Measurements from ENCODE around the gene DDX46. TPM values are rescaled to one million over a fixed set of nuclear protein-coding genes. Genes with fewer than 3 reads are reported as not detected.
"Not testable (repeated sequence)": the region's sequence is repeated elsewhere in the genome, so short reads cannot be mapped to it uniquely, and the experiment has no call there.

The DDX46 gene
- total RNA-seq, 1 donor from 2014 or later, result 24.1 TPM

- FAIRE-seq, result no peak
- DNase-seq (ENCODE audit: low spot score in 2 of 2), result no peak
Observed at GRCh38 chr5:134784946-134785620, 26.5 kb downstream of the DDX46 start.

- no peak for FAIRE-seq
- DNase-seq (ENCODE audit: low spot score in 2 of 2), result no peak
Observed at GRCh38 chr5:134787692-134788091, 29.1 kb downstream of the DDX46 start.

GRCh38 chr5:134791580-134791979, 33.0 kb downstream of the DDX46 start:
- FAIRE-seq (no peak), DNase-seq (ENCODE audit: low spot score in 2 of 2) (no peak)

- FAIRE-seq (no peak), DNase-seq (ENCODE audit: low spot score in 2 of 2) (no peak)
Observed at GRCh38 chr5:134792286-134792685, 33.7 kb downstream of the DDX46 start.

GRCh38 chr5:134793111-134793510, 34.5 kb downstream of the DDX46 start:
- no peak for FAIRE-seq

GRCh38 chr5:134794082-134794481, 35.5 kb downstream of the DDX46 start:
- FAIRE-seq, result no peak
- DNase-seq (ENCODE audit: low spot score in 2 of 2), result no peak

More at GRCh38 chr5:134793111-134793510, 34.5 kb downstream of the DDX46 start:
- no peak for DNase-seq (ENCODE audit: low spot score in 2 of 2)

- FAIRE-seq (no peak), DNase-seq (ENCODE audit: low spot score in 2 of 2) (no peak)
Observed at GRCh38 chr5:134794819-134795218, 36.2 kb downstream of the DDX46 start.

GRCh38 chr5:134798468-134798867, 39.9 kb downstream of the DDX46 start:
- DNase-seq (ENCODE audit: low spot score in 2 of 2) (no peak), FAIRE-seq (no peak)

GRCh38 chr5:134803821-134804220, 45.2 kb downstream of the DDX46 start:
- no peak for FAIRE-seq
- no peak for DNase-seq (ENCODE audit: low spot score in 2 of 2)

- FAIRE-seq (no peak), DNase-seq (ENCODE audit: low spot score in 2 of 2) (no peak)
Observed at GRCh38 chr5:134813407-134813806, 54.8 kb downstream of the DDX46 start.

GRCh38 chr5:134813827-134814226, 55.2 kb downstream of the DDX46 start:
- DNase-seq (ENCODE audit: low spot score in 2 of 2) (no peak), FAIRE-seq (no peak)

- DNase-seq (ENCODE audit: low spot score in 2 of 2), result no peak
- no peak for FAIRE-seq
Observed at GRCh38 chr5:134817006-134817405, 58.4 kb downstream of the DDX46 start.

- FAIRE-seq (no peak), DNase-seq (ENCODE audit: low spot score in 2 of 2) (no peak)
Observed at GRCh38 chr5:134818776-134819175, 60.2 kb downstream of the DDX46 start.

- FAIRE-seq (no peak), DNase-seq (ENCODE audit: low spot score in 2 of 2) (no peak)
Observed at GRCh38 chr5:134819407-134819963, 60.9 kb downstream of the DDX46 start.

GRCh38 chr5:134821841-134822240, 63.3 kb downstream of the DDX46 start:
- no peak for FAIRE-seq
- no peak for DNase-seq (ENCODE audit: low spot score in 2 of 2)

- no peak for DNase-seq (ENCODE audit: low spot score in 2 of 2)
- FAIRE-seq, result no peak
Observed at GRCh38 chr5:134824681-134825080, 66.1 kb downstream of the DDX46 start.

- FAIRE-seq (no peak), DNase-seq (ENCODE audit: low spot score in 2 of 2) (no peak)
Observed at GRCh38 chr5:134825212-134825611, 66.6 kb downstream of the DDX46 start.

GRCh38 chr5:134833340-134834032, 74.9 kb downstream of the DDX46 start:
- no peak for FAIRE-seq
- DNase-seq (ENCODE audit: low spot score in 2 of 2), result no peak

GRCh38 chr5:134835623-134836022, 77.0 kb downstream of the DDX46 start:
- DNase-seq (ENCODE audit: low spot score in 2 of 2), result no peak
- no peak for FAIRE-seq

GRCh38 chr5:134837530-134838181, 79.1 kb downstream of the DDX46 start:
- FAIRE-seq, result no peak
- DNase-seq (ENCODE audit: low spot score in 2 of 2), result no peak

GRCh38 chr5:134838361-134838760, 79.8 kb downstream of the DDX46 start:
- DNase-seq (ENCODE audit: low spot score in 2 of 2), result not testable (repeated sequence)

More at GRCh38 chr5:134838361-134838760, 79.8 kb downstream of the DDX46 start:
- FAIRE-seq, result not testable (repeated sequence)

Measured in frontal cortex (tissue), 4 donors.